HG03064 (cell line): ENCODE results near the gene MAL.

Experiments
- ATAC-seq: cut with Tn5 transposase; IDR thresholded peaks from one replicate; pipeline ENCODE4 v1.9.1; 2021; ENCODE audit warnings: low read depth; ENCODE audit not compliant: unreplicated experiment

MAL gene

DNA sequence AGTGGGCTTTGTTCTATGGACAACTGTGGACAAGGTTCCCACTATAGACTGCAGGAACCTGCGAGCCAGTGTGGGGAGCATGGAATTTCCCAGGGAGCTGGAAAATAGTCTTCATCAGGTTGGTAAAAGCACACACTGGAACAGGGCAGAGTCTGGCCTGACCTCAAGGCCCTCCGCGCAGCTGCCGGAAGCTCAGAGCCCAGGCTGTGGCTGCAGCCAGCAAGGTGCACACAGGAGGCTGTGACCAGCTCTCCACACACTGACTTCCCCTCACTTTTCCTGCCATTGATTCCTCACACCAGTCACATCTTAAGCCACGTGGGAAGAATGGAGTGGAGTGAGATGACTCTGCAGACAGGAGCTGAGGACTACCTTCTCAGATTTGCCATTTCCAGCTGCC lies 19.1 kb downstream of the MAL start:
- no peak for ATAC-seq

DNA sequence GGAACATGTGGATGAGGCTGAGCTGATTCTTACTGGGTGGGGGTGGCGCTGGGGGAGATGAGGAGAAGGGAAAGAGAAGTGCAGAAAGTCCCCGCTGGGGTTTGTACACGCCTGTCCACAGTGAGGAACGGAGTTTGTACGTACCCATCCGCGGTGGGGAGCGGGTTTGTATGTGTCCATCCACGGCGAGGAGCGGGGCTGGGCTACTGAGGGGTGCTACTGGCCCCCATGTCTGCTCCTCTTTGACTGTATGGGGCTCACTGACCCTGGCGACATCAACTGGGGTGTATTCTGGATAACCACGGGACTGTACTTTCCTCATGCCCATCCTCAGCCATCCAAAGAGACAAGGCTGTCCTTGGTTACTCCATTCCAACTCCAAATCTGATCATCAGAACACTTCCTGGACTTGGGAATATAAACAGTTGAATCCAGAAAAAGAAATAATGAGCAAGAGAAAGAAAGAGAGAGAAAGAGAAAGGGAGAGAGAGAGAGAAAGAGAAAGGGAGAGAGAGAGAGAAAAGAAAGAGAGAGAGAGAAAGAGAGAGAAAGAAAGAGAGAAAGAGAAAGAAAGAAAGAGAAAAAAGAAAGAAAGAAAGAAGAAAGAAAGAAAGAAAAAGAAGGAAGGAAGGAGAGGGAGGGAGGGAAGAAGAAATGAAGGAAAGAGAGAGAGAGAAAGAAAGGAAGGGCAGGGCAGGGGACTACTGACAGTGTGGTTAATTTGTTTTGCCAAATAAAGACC lies 21.0 kb downstream of the MAL start:
- ATAC-seq, result no peak

DNA sequence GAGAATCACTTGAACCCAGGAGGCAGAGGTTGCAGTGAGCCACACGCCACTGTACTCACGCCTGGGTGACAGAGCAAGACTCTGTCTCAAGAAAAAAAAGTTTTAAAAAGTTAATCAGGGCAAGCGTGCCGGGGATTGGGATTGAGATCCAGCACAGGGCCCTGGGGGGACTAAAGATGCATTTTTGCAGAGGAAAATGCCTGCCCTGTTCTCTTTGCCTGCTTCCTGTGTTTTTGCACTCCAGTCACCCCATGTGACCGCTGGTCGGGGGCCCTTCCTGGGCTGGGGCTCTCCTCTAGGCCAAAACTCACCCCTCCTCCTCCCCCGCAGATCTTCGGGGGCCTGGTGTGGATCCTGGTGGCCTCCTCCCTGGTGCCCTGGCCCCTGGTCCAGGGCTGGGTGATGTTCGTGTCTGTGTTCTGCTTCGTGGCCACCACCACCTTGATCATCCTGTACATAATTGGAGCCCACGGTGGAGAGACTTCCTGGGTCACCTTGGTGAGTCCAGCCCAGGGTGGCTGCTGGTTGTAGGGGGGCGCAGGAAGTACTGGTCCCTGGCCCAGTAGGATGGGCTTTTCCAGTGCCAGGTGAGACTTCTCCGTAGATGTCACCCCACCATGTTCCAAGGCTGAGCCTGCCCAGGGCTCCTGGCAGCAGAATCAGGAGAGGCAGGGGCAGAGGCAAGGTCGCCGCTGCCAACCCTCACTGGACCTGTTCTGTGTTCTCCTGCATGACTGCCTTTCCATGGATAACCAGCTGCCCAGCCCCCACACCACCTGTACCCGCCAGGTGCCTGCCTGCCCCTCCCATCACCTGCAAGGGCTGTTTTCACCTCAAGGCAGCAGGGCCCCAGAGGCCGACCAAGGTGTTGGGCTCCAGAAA lies 22.4 kb downstream of the MAL start:
- no peak for ATAC-seq

DNA sequence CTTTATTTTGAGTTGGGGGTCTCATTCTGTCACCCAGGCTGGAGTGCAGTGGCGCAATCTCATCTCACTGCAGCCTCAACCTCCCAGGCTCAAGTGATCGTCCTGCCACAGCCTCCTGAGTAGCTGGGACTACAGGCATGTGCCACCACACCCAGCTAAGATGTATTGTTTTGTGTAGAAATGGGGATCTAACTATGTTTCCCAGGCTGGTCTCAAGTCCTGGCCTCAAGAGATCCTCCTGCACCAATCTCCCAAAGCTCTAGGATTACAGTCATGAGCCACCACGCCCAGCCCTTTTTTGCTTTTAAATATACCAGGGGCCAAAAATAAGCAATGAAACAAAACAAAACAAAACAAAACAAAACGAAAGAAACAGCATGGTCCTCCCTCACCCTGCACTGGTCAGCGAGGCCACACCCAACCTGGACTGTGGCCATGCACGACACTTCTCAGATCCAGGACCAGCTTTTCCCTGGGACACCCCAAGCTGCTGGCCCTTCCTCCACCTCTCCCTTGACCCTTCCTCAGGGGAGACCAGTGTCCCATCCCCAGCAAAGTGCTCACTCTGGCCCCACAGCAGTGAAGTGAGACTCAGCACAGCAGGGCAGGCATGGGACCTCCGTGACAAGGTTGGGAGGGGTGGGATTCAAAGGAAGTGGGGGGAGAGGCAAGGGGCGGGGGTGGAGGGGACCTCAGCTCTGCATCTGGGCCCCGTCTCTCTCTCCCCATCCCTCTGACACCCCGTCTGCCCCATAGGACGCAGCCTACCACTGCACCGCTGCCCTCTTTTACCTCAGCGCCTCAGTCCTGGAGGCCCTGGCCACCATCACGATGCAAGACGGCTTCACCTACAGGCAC lies 23.5 kb downstream of the MAL start:
- no peak for ATAC-seq

DNA sequence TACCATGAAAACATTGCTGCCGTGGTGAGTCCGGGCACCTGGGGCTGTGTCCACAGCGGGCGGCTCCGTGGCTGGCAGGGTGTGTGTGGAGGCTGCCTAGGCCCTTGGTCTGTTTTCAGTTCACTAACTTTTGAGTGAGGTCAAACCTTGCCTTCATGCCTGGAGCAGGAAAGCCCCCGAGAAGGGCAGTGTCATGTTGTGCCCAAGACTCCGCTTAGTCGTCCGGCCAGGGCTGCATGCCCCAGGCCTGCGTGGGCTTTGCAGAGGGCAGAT lies 24.1 kb downstream of the MAL start:
- ATAC-seq, result no peak

DNA sequence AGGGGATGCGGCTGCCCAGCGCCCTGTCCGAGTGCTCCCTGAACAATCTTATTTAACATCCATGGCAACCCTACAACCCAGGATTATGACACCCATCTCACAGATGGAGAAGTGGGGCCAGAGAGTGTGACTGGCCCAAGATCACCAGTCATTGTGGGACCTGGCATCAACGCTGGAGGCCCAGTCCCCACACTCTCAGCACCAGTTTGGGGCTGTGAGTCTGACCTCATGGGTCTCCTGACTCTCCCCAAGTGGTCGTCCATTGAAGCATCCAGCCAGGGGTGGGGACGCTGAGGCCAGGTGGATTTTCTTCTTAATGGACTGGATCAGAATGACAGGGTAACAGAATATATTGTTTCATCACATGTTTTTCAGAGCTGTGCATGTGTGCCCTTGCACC lies 24.5 kb downstream of the MAL start:
- ATAC-seq, result no peak

- ATAC-seq, result no peak
These were observed 25.1 kb downstream of the MAL start for GRCh38 chr2:95050385-95051300.

- ATAC-seq, result no peak
These were observed 26.1 kb downstream of the MAL start for GRCh38 chr2:95051626-95052025.

DNA sequence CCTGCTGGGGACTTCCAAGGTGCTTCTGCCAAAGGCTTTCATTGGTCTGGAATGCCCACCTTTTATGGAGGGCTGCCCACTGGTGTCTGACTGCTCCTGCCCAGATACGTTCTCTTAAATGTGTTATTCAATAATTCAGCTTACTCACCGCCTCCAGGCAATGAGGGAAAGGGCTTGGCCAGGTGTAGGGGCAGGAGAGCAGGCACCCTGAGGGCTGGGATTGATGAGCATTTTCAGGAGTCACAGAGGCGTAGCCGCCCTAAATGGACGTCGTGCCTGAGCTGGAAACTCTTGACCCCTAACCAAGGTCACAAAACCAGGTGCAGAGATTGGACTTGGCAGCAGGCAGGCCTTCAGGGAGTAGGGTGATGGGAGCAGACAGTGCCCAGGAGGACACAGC lies 26.8 kb downstream of the MAL start:
- ATAC-seq, result no peak

DNA sequence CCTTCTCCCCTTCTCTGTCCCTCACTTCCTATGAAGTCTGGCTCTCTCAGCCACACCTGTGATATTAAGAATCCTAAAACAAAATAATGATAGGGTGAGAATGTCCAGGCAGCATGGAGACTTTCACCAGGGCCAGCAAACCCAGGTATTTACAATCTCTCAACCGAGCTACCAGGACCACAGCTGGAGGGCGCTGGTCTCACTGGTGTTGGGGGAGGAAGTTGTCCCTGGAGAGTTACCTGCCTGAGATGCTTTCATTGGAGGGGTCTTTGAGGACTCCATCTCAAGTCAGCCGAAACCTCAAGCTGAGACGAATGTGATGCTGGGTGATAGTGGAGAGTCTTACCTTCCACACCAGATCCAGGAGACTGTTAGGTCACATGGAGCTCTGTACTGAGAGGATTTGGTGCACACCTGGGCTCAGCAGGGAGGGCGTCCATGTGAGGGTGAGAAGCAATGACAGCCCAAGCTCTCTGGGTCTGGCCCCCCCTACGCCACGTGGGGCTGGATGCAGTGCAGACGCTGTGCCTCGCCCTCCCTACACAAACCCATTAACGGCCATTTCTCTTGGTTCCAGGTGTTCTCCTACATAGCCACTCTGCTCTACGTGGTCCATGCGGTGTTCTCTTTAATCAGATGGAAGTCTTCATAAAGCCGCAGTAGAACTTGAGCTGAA lies 27.4 kb downstream of the MAL start:
- no peak for ATAC-seq

DNA sequence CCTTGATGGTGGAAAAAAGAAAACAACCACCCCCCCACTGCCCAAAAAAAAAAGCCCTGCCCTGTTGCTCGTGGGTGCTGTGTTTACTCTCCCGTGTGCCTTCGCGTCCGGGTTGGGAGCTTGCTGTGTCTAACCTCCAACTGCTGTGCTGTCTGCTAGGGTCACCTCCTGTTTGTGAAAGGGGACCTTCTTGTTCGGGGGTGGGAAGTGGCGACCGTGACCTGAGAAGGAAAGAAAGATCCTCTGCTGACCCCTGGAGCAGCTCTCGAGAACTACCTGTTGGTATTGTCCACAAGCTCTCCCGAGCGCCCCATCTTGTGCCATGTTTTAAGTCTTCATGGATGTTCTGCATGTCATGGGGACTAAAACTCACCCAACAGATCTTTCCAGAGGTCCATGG lies 28.0 kb downstream of the MAL start:
- no peak for ATAC-seq

DNA sequence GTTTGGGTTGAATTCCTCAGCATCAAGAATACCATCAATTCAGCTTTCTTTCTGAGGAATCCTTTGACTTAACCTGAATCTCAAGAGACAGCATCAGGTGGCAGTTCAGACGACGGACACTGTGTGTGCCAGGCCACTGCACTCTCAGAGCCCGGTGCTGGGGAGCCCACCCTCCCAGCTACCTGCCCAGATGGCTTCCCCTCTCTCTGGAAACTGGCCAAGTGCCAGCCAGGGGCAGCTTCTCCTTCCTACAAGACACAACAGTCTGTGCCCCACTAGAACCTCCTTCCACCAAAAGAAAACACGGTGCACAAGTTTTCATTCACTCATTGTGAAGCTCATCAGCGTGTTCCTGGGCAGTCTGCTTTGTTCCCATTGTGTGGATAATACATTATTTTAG lies 28.5 kb downstream of the MAL start:
- ATAC-seq, result no peak

DNA sequence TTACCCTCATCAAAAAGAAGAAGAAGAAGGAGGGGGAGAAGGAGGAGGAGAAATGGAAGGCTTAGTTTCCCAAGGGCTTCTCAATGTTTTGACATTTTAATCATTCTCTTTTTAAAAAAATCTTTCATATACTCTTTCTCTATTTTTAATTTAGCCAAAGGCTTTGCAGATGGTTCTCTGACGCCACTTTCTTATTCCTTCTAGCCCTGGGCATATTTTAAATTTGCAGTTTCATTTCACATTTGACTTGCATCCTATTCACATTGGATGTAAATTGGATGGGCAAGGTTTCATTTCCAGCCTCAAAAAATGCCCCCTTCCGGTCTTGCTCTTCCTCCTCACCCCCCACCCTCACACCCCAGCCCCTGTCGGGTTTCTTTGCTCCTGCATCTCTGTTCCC lies 29.8 kb downstream of the MAL start:
- no peak for ATAC-seq

DNA sequence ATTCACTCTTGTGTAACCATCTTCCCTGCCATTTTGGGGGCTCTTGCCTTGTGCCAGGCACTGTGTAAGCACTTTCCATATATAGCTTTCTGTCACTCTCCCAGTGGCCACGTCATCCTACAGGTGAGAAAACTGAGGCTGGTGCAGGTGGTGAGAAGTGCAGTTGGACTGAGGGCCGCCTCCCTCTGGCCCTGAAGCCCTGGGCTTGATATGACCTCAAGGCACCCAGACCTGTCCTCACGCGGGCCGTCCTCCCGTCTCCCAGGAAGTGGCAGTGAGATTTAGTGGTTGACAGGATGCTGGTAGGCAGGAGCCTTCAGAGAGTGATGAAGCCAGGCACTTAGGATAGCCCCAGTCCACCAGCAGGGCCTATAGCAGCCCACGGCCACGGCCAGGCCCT lies 30.5 kb downstream of the MAL start:
- no peak for ATAC-seq

DNA sequence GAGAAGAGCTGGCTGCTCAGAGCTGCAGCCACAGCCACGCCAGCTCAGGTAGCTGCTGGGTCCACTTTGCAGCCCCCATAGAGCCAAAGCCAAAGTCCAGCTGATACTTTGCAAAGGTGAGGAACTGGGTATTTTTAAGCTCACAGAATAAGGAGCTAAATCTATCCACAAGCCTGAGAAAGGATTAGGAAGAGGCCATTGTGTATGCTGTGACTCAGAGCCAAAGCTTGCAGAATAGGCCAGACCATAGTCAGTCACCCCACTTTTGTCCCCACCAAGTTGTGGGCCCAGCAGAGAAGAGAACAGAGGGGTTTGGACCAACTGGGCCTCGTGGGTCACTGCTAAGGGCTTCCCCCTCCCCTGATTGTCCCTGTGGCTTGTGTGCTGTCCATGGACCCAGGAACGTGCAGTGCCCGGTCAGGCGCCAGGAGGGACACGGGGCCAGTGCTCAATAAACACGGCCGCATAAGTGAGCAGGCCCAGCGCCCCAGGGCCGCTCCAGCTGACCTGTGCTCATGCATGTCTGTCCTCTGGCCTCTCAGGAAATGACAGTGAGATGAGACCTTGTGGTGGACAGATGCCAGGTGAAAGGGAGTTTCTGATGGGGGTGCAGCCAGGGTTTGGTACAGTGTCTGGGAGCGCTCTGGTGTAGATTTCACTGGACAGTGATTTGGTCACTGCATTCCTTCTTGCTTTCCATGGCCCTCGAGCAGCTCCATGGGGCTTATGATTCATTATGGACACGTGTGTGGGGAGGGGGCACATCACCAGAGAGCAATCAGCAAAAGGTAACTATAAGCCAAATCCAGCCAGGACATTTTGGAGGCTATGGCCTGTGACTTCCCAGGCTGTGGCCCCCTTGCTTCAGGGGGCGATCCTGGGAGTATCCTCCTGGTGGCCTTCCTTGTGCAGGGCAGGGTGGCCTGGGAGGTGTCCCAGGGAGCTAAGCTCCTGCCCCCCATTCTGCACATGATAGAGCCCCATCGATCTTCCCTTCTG lies 31.3 kb downstream of the MAL start:
- no peak for ATAC-seq

DNA sequence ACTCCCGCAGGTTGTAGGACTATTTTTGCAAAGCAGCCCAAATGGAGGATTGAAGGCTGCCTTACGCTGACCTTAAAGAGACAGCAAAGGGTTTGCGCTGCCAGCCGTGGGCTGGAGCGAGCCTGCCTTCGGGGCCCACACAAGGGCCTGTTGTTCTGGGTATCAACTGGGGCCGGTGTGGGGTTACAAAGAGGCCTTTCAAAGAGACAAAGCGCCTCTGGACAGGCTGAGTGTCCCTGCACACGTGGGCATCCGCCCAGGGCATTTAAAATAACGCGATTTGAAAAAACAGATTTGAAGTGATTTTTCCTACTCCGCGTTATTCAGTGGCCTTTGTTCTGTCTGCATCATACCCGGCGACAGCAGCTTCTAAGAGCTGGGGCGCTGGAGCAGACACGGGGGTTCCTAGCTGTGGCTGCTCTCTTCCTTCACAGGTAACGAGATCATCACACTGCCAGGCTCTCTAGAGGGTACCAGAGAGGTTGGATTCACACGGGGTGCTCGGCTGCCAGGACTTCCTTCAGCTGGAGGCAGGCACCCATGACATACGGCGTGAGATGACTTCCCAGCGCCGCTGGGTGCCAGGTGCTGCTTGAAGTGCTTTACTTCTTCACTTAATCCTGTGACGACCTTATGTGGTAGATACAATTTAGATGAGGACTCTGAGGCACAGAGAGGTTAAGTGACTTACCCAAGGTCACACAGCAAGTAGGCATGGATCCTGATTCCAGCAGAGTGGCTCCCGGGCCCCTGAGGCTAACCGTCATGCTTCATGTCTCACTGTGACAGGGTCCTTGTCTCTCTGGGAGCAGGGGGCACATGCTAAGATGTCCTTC lies 32.2 kb downstream of the MAL start:
- ATAC-seq, result no peak

GRCh38 chr2:95058466-95058988 lies 33.0 kb downstream of the MAL start:
- ATAC-seq, result no peak
